Measurements from ENCODE around the gene GLI2.

Gene GLI2

DNA sequence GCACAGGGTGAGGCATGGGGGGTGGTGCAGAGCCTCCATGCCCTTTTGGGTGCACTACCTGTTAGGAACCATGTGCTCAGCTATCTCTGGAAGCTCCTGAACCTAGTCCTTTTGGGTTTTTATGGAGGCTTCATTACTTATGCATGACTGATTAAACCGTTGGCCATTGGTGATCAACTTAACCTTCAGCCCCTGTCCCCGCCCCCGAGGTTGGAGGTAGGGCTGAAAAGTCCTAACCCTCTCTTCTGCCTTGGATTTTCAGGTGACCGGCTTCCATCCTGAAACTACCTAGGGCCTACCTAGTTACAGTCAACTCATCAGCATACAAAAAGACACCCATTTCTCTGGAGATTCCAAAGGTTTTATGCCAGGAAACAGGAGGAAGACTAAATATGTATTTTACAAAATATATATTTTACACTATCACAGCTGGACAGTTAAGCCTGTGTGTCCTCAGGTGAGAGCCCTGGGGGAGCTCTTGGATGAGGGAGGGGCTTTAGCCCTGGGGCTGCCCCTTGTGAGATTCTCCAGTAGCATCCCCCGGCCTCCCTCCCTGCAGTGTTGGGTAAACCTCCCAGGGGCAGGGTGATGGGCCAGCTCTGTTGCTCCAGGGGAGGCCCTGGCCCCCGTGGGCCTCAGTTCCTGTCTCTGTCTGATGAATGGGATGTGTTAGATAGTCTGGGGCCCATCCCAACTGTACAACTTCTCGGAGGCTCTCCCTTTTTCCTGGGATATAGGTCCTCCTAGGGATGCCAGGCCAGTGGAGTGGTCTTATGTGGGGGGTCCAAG lies 24.1 kb downstream of the GLI2 start:
- peak; percentile 22 for DNase-seq

DNA sequence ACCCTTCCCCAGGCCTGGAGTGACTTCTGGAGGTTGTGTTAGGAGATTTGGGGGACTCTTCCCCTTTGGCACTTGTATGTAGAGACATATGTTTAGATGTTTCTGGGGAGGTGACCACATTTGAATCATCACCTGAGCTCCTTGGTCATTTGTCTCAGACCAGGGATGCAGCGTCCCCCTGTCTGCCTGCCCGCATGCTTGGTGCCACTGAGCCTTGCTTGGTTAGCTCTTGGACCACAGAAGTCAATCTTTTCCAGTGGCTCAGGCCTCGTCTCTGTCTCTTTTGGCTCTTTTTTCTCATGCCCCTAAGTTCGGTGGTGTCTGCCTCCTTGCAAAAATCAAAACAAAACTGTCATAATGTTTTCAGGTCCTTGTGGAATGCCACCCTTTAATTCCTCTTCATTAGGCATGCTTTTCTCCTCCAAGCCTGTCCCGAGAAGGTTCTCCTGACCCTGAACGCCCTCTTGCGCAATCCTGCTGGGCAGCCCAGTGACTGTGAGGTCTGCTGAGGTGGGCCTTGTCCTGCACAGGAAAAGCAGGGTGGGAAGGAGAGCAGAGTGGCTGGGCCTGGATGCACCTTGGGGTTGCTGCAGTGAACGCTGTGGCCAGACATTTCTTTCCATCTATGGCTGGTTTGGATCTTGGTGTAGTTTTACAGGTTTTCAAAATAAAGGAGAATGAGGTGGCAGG lies 24.9 kb downstream of the GLI2 start:
- DNase-seq: peak; percentile 25

DNA sequence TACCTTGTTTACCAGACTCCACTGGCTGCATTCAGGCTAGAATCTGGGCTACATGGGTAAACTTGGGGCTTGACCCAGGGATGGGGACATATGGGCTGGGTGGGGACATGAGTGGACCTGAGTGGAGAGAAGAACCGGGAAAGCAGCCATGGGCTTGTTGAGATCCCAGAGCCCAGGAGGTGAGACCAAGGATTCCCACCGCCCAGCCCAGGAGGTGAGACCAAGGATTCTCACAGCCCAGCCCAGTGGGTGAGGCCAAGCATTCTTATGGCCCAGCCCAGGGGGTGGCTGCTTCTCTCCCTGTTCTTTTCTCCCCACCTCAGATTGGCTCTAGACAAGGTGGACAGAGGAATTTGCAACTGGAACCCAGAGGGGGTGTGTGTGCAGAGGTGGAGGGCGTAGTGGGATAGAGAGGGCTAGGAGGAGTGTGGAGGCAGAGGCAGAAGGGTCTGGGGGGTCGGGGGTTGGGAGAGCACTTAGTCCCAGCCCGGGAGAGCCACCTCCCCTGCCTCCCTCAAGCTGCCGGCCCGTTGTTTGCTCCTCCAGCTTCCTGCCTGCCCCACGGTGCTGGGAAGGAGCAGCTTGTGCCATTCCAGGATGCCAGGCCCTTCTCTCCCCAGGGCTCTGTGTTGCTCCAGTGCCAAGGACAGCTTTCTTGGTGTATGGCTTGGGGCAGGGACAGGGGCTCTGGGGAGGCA lies 25.6 kb downstream of the GLI2 start:
- DNase-seq: peak; percentile 52

DNA sequence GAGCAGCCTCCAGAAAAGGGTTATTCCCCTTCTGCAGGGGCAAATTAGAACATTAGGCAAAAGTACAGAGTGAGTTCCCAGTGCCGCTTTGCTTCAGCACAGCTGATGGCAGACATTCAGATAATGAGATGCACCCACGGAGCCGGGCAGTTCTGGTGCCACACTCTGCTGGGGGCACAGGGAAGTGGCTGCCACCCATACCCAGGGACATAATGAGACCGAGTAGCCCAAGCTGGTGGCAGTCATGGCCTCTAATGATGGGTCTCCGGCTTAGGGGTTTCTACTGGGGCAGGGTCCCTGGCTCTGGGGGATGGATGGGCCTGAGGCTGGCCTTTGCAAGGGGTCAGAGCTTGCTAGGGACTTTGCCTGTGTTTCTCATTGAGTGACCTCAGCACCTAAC lies 26.2 kb downstream of the GLI2 start:
- peak; percentile 43 for DNase-seq

DNA sequence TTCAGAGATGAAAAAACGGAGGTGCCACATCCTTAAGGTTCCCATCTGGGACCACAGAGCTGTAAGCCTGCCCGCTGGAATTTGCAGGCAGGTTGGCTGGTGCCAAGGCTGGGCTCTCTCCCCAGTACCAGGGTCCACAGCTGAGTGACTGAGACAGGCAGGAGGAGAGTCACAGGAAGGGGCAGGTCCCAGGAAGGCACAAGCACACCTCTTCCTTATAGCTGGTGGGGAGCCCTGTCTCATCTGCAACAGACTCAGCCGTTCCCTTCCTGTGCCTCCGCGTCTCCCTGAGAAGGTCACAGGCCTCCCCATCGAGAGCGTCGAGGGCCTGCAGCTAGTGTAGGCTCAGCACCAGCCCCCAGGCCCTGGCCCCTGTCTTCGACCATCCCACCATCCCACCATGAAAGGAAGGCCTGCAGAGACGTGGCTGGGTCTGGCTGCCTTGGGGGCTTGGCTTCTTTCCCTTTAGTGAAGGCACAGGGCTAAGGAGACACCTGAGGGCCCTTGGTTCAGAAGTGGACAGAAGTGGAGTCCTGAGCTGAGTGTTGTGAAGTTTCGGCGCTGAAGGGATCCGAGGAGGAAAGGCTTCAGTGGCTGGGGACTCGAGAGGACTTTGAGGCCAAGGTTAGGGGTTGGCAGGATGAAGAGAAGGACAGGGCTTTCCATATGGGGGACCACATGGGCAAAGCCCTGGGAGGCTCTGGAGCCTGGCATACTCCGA lies 26.8 kb downstream of the GLI2 start:
- peak; percentile 50 for DNase-seq

DNA sequence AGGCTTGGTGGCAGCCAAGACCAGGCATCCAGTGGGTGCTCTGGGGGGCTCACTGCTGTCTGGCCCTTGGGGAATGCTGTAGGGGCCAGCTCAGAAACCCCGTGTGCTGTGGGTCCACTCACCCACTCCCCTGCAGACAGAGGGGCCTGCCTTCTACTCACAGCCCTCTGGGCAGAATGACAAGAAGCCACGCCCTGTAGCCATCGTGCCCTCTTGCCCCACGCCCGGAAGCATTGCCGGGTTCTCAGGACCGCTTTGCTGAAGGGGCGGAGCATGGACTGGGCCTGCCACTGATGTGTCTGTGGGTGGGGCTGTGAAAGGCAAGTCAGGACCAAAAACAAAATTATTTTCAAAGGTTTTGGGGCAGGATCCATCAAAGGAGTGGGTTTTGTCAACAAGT lies 27.8 kb downstream of the GLI2 start:
- DNase-seq: peak; percentile 51

DNA sequence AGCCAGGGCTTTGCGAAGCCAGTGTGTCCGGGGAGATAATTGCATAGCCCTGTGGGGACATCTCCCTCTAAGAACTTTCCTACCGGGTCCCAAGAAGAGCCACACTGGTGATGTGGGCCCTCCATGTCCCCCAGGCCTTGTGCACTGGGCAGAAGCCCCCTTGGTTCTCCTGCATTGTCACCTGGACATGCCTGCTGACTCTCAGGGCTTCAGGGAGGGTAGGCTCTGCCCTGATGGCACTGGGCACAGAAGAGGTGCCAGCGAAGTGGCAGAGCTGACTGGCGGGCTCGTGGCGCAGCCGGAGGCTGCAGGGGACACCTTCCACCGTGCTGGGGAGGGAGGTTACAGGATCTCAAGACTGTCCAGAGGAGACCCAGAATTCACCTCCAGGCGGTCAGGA lies 28.3 kb downstream of the GLI2 start:
- peak; percentile 53 for DNase-seq

DNA sequence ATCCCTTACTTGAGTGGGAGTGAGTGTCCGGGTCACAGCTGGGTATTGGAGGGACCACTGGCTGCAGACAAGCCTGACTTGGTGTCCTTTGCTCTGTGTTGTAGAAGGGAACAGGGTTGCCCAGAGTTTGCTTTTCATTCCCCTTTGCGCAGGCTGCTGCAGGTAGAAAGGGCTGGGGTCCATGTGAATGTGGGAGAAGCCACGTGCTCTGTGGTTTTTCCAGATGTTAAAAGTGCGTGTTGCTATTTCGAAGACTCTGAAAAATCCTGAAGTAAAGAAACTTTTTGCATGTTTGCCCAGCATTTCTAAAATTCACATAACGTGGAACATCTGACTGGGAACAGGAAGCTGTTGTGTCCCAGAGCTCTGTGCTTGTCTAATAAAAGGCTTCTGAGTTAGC lies 28.8 kb downstream of the GLI2 start:
- DNase-seq: peak; percentile 24

DNA sequence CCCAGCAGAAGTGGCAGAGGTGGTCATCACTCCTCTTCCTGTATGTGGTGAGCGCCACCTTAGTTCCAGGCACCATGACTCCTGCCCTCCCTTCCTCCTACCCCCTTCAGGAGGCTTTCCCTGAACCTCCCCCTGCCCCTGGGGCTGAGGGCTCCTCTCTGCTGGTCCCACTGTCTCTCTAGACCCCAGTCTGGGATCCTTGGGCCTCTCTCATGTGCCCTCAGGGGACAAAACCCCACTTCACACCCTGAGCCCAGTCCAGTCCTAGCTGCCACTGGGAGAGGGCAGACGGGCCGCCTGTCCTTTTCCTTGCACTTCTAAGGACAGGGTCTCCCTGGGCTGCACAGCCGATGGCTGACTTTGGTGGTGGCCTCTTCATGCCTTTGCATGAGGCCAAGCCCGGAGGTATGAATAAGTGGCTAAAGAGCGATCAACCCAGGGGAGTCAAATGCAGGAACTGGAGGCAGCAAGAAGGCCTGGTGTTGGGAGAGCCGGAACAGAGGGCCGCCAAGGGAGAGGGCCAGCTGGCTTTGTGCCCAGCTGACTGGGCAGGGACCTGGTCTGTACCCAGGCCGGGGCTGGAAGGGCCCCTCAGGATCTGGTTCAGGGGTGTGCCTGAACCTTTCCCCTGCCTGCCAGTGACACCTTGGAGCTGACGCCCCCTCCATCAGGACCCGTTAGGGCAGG lies 29.5 kb downstream of the GLI2 start:
- peak; percentile 49 for DNase-seq

DNA sequence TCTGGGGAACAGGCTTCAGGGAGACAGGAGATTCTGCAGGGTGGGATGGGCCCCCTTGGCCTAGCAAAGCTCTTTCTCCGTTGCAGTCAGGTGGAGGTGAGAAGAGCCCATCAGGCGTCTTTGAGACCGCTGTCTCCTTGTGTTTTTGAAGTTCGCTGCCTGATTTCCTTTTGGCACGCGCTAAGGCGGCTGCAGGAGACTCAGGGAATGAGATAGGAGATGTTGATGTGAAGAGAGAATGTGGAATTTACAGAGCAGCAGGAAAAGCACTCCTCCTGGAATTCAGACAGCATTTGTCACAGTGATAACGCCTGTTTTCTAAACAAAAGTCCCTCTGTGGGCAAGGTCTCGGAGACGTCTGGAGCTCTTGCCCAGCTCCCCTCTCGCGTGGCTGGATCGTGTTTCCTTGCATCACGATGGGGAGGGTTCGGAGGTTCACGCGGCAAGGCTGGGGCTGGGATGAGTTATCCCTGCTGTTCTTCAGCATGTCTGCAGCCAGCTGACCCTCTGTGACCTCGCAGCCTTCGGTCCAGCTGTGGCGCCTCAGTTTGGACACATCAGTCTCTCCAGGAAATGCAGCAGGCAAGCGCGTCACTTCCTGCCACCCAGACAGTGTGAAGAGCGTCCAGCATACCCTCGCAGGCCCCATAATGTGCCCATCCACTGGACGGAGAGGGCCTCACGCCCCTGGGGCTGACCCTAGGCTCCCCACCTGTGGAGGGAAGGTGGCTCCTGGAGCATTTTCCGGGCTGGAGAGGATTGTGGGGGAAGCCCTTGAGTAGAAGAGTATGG lies 30.2 kb downstream of the GLI2 start:
- peak; percentile 39 for DNase-seq

DNA sequence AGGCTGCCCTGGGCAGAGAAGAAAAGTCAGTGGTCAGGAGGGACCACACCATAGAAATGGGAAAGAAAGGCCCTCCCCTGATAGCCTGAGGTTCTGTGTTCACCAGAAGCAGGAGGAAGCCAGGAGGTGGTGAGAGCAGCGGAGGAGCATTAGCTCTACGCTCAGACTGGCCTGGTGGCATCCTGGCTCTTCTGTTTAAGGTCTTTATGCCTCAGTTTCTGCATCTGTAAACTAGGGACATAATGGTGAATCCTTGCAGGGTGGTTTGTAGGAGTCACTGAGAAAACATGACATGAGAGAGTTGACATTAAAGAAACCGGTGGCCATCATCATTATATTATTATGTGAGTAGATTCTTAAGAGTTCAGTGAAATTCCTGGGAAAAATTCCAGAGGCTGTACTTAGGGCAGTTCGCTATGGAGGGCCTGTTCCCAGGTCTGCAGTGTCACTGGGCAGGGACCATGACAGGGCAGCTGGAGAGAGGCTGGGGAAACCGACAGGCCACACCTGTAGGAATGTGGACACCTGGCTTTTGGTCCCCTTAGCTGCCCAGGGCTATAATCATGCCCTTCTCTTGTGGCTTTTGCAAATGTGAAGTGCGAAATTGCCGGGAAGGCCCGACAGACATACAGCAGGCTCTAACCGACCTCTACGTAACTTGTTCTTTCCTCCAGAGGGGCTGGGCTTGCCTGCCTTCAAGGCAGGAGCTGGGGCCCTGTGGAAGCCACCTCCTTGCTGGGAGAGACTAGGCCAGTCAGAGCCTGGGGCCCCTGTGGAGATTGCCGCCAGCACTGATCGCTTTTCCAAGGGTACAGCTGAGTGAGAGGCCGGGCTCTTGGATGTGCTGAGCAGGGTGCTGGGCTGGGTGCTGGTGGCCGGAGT lies 31.0 kb downstream of the GLI2 start:
- peak; percentile 50 for DNase-seq

DNA sequence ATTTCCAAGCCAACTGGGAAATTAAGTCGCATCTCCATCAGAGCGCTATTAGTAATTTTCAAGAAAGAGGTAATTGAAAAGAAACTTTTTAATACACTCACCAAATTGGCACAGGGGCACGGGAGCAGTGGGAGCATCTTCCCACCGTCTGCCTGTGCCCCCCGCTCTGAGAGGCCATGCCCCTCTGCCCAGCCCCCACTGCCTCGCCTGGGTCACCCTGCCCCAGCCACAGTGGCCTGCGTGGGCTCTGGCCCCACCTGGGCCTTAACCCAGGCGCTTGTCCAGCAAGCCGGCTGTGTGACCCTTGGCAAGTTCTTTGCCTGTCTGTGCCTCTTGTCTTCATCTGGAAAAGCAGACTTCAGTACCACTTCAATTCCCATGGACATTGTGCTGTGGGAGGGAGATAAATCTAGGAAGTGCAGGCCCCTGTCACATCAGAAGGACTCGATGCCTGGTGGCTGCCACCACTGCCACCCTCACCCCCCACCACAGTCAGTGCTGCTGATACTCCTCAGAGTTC lies 31.9 kb downstream of the GLI2 start:
- peak; percentile 38 for DNase-seq

DNA sequence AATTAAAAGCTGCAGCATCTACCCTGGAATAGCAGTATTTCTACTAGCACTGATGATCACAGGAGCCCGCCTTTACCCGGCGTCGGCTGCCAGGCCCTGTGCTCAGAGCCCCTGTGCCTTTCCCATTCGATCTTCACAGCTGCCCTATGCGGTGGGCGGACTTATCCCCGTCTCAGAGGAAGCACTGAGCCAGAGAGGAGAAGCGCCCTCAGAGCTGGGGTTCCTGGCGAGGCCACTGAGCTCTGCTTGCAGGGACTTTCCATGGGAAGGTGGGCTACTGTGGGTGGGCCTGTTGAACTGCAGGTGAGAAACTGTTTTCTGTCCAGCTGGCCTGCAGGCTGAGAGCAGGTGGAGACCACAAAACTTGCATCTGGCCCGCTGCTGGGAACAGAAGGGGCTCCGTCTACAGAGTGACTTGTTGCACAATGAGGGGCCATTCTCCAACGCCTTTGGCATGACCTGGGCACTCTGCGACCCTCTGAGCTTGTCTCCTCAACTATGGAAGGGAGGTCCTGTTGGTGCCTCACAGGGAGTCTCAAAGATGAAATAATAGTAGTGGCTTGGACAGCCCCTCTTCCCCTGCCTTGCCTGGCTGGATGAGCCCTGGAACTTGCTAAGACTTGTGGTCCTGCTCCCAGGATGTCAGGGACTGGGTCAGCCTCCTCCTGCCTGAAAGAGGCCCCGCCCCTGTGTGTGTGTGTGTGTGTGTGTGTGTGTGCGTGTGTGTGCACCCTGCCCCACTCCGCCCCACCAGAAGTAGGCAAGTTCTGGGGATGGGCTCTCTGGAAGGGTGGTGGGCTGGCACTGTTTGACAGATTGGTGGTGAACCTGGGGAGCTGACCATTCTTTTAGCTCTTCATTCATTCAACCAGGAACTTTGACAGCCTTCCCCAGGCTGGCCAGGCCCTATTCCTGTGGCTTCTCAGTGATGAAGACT lies 32.7 kb downstream of the GLI2 start:
- DNase-seq: peak; percentile 45

DNA sequence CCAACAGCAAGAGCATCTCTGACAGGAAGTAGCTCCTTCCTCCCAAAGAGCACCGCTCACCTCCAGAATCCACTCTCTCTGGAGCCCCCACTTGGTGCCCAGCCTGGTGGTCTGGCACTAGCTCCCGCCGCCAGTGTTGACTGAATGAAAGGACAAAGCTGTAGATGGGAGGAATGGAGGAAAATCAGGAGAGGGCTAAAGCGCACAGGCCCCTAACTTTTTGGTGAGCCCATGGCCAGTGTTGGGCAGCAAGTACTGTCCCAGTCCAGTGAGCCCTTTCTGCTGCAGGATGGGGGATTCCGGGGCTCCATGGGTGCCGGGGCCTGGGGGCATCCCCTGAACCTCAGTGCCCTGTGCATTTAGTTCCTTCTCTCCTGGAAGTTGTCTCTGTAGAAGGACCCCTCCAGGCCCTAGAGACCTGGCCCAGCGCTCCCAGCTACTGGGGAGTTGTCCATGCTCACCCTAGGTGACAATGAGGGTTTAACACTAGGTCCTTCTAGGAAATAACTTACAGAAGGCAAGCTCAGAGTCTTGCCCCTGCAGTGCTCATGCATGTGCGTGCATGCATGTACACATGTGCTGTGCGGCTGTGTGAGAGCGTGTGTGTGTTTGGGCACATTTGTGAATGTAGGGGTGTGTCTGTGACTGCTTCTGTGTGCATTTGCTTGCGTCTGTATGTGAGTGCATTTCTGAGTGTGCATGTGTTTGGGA lies 33.6 kb downstream of the GLI2 start:
- DNase-seq: peak; percentile 38

DNA sequence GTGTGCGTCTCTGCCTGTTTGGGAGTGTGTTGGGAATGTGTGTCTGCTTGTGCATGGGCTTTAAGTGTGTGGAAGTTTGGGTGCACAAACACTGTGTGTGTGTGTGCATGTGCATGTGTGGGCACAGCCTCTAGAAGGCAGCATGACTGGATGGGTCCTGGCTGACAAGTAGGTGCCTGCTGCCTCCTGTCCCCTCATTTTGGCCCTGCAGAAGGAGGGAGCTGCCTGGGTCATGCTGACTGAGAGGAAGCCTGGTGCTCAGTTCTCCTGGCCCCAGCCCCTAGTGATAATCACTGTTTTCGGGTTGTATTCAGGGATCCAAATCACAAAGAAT lies 34.1 kb downstream of the GLI2 start:
- peak; percentile 30 for DNase-seq

DNA sequence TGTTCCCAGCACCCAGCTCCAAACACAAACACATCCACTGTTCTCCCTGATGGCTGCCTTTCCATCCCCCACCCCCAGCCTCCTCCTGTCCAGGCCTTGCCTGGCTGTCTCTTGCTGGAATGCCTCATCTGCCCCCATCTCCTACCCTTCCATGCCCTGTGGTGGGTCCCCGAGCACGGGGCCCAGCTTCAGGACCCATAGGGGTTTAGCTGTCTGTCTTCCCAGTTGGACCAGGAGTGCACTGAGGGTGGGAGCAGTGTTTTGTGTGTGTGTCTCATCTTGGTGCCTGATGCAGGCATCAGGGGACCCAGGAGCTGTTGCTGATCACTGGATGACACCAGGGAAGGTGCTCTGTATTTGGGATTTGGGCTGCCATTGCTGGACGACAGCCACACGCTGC lies 34.5 kb downstream of the GLI2 start:
- DNase-seq: peak; percentile 33

DNA sequence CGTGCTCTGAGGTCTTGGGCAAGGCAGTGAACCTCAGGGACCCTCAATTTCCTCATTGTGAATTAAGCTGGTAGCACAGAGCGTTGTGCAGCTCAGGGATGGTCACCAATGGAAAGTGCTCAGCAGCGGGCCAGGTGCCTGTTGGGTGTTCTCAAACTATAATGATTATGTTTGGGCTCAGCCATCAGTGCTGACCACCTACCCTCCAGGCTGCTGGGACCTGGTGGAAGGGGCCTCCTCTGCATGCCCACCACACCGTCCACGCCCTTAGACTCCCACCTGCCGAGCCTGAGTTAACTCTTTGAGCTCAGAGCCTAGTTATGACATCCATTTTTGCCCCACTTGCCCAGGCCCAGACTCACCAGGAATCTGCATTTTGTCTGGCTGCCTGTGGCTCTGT lies 35.0 kb downstream of the GLI2 start:
- DNase-seq: peak; percentile 49

DNA sequence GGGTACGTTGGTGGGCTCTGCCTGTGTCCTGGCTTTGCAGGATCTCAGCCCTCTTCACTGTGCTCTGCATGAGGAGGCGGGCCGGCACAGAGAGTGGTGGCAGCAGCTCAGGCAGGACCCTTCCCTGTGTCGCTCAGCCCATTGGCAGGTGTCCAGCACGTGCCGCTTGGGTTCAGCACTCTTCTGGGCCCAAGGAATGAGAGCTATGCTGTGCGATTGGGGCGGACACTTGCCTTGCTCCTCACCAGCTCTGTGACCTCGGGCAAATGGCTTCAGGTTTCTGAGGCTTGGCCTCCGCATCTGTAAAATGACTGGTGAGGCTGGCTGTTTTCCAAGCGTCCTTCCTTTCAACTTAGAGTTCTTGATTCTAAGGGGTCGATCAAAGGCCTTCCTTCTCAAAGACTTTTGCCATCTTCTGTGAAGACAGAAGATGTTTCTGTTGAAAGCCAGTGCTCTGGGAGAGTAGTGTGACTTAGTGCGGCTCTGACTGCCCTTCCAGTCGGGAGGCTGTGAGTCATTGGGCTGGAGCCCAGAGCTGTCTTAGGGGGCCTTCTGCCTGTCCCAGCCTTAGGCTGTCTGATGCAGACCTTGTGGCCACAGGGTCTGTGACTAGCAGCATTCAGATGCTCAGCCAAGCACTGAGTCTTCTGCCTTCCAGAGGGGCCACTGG lies 35.6 kb downstream of the GLI2 start:
- DNase-seq: peak; percentile 60
